ENCODE data around the gene SHLD1. TPM values are rescaled to one million over a fixed set of nuclear protein-coding genes. Genes with fewer than 3 reads are reported as not detected.

SHLD1 gene
- total RNA-seq, 2 donors from 2014 or later: 8.9 to 9.3 TPM

DNA sequence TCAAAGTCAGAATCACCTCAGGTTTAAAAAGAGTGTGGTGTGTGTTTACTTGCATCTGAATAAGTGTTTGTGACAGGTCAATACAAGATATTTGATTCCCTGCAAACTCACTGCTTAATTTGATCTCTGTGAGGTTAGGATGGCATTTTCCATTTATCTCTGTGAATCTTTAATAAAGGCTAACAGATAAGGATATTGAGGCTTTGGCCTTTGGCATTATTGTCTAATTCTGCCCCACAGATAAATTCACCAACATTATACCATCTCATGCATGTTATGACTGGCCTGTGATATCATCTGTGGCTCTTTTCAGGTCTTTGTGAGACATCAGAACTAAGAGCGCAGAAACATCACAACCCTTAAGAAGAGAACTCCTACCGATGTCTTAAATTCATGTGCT is 115.4 kb downstream of the SHLD1 start:
- ATAC-seq: no peak
- intact Hi-C loops (cut with DNase I): no loop called here
- DNase-seq: no peak

DNA sequence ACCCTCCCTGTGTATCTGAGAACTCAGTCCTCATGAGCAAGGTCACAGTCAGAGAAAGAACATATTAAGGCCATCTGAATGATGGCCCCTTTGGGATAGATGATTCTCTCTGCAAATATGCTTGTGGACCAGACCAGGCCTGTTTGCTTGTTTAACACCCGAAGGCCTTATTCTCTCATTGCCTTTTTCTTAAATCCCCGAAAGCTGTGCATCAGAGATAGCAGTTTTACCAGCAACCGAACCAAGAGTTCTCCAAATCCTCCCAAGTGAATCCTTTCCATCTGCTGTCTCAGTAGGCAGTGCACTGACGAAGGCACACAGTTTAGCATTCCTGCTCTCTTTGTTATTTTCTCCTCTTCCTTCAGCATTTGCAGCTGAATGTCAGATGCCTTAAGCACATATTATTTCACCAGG is 120.4 kb downstream of the SHLD1 start:
- intact Hi-C loops (cut with DNase I): no loop called here
- ATAC-seq: no peak
- DNase-seq: no peak

DNA sequence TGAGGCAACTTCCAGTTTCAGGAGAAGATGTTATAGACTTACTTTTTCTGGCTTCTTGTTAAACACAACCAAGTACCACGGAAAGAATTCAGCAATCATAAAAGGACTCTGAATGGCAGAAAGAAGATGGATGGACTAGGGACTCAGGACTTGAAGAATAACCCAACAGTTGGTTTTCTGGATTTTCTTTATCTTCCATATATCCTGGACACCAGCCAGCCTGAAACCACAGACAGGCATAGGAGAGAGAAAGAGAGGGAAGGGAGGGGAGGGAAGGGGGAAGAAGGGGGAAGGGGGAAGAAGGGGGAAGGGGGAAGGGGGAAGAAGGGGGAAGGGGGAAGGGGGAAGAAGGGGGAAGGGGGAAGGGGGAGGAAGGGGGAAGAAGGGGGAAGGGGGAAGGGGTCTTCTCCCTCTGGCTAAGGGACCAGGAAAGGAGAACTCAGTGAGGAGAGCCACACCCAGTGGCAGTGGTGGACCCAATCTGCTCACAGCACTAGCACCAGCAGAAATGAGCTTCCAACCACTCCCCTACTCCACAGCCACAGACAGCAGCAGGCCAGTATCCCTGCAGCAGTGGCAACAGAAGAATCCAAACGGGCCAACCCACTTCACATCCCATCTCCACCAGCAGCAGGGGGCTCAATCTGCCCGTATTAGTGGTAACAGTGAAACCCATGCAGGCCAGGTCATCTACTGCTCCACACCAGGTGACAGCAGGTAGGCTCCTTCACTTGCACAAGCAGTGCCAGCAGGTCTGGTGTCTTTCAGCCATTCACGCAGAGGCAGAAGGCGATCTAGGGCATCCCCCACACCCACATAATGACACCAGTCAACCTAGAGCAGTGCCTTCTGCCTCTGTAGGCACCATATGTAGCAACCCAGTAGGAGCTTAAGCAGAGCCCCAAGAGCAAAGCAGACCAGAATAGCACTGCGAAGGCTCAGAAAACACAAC is 121.5 kb downstream of the SHLD1 start:
- ATAC-seq (peak in 1 of 2 donors; percentile 56), DNase-seq (no peak)
- intact Hi-C loops (cut with DNase I): no loop called here

DNA sequence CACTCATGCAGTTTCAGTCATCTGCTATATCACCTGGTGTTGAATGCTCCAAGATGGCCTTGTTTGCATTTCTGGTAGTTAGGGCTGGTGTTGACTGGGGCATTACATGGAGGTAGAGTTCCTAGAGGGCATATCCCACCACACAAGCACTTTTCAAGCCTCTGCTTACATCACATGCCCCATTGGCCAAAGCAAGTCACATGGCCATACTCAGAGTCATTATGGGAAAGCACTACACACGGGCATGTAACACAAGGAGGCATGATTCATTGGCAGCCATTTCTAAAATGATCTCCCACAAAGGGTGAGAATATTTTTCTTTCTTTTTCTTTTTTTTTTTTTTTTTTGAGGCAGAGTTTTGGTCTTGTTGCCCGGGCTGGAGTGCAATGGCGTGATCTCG is 126.9 kb downstream of the SHLD1 start:
- intact Hi-C loops (cut with DNase I): no loop called here
- DNase-seq: no peak
- no peak for ATAC-seq

DNA sequence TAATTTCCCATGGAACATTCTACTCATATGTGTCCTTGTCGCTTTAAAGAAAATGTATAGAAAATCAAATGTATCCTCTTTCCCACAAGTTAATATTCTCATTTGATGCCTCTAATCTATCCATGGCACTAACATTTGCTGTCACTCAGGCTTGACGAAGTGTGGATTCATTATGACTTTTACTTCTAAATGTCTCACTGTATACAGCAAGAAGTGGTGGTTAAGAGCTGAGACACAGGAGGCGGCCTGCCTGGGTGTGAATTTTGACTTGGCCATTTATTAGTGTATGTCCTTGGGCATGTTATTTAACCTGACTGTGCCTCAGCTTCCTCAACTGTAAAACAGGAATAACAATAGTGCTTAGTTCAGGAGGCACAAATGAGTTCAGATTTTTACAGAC is 130.1 kb downstream of the SHLD1 start:
- ATAC-seq (no peak), DNase-seq (no peak)
- intact Hi-C loops (cut with DNase I): no loop called here

DNA sequence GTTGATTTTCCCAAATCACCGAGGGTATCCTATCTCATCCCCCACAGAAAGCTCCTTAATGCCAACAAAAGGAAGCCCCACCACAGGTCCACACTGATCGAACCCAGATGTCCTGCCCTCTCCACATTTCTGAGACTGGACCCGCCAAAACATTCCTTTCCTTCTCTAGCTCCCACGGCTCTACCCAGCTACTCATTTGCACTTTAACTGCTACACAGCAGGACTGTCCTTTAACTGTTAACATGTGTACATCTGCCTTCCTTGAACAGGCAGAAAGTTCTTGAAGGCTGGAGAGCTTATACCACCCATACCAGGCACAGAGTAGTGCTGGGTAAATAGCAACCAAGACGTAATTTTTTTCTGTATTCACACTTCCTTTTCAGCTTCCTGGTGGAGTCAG is 131.5 kb downstream of the SHLD1 start:
- intact Hi-C loops (cut with DNase I): no loop called here
- ATAC-seq: no peak
- no peak for DNase-seq

DNA sequence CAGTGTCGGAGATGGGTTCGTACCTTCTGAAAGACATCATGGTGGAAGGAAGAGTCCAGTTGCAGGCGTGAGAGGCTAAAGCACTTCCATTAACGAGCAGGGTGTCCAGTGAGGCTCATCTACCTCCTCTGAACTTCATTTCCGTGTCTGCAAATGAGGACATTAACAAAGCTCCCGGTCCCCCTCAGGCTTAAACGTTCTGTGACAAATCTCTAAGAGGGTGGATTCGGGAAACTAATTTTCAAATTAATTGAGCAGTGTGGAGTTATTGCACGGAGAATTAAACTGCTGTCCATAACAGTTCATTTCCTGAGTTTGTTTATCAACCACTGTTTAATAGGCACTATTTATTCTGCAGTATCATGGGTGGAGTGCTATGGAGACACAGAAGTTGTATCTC is 132.0 kb downstream of the SHLD1 start:
- DNase-seq: no peak
- intact Hi-C loops (cut with DNase I): no loop called here
- ATAC-seq: no peak

DNA sequence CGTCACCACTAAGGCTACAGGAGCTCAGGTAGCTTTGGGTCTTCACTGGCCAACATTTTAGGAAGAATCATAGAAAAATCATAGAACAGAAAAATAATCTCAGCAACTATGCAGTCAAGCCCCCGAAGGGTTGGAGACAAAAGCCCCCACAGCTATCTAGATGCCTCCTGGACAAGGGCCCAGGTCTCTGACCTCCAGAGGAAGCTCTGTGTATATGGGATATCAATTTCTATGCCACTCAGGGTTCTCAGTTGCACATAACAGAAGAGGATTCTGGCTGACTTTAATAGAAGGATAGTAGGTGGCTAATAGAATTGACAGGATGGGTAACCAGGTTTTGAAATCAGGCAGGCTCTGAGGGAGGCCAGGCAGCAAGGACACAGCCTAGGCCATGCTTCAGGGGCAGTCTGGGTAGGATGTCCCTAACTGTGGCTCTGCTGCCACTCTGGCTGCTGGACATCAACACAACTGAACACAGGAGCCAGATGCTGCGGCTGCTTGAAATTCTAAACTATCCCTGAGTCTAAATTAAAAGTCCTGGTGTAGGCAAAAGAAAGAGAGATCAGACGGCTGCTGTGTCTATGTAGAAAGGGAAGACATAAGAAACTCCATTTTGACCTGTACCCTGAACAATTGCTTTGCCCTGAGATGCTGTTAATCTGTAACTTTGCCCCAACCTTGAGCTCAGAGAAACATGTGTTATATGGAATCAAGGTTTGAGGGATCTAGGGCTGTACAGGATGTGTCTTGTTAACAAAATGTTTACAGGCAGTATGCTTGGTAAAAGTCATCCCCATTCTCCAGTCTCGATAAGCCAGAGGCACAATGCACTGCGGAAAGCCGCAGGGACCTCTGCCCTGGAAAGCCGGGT is 134.5 kb downstream of the SHLD1 start:
- intact Hi-C loops (cut with DNase I): loop anchor here in 1 of 2 donors (5.0 kb wide), 2 partner anchors 52 to 112 kb away; no protein-coding TSS in a partner anchor
- DNase-seq (no peak), ATAC-seq (no peak)

DNA sequence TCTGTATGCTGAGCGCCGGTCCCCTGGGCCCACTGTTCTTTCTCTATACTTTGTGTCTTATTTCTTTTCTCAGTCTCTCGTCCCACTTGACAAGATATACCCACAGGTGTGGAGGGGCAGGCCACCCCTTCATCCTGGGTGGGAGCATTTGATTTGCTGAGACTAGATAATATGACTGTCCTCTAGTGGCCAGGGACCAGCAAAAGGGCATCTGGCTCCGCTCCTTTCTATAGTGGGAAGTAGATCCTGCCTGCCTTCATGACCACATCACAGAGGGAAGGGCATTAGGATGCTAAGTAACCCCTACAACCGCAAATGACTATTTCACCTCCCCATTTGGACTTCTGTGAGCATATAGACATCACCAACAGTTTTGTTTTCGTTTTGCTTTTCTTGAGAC is 135.7 kb downstream of the SHLD1 start:
- intact Hi-C loops (cut with DNase I): loop anchor here in 1 of 2 donors (5.0 kb wide), 2 partner anchors 54 to 114 kb away; no protein-coding TSS in a partner anchor
- no peak for DNase-seq
- no peak for ATAC-seq

DNA sequence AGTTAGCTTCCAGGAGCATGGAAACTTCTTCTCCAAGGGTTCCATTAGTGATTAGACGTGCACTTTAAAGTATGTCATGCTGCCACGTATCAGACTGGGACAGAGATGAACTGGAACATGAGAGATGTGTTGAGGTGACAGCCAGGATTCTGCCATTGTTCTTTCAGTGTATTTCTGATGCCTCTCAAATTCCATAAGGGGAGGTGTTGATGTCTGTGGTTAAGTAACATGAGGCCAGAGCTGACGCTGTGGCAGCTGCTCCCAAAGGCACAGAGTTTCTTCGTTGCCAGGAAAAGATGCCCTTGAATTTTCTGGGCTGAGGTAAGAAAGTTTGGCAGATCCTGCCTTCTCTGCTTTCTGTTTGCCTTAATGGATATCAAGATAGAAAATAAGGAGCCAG is 136.6 kb downstream of the SHLD1 start:
- intact Hi-C loops (cut with DNase I): loop anchor here in 1 of 2 donors (5.0 kb wide), 2 partner anchors 54 to 114 kb away; no protein-coding TSS in a partner anchor
- DNase-seq (peak; percentile 26), ATAC-seq (peak; percentile 88 to 91)

DNA sequence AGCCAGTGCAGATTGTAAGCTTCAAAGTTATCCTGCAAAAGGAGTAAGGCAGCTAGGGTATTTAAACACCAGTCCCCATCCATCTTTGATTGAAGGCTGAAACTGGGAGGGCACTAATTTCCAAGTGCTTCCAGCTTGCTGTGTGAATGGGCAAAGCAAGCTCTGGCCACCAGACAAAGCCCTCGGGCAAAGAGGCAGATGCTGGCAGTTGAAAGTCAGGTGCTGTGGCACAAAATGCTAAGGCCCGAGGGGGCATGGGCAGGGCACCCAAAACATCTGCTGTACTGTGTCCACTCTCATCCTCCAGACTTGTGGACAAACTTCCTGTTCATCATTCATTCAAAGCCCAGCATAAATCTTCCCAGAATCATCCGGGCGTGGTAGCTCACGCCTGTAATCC is 137.2 kb downstream of the SHLD1 start:
- intact Hi-C loops (cut with DNase I): loop anchor here in 1 of 2 donors (5.0 kb wide), 2 partner anchors 55 to 115 kb away; no protein-coding TSS in a partner anchor
- DNase-seq (no peak), ATAC-seq (peak in 1 of 2 donors; percentile 12)

DNA sequence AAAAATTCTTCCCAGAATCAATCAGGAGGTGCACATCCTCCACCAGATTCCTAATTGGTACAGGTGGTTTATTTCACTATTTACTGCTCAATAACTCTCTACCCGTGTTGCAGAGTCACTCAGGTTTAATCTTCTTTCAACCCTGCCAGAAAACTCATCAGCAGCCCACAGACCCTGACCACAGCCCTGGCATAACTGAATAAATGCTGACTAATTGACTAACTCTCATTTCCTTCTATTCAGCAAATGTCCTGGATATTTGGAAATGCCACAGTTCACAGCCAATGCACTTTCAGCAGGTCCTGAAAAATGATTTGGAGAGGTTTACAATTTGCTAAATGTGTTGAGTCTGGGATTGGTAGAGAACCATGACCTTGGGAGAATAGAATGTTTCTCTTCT is 137.8 kb downstream of the SHLD1 start:
- DNase-seq: no peak
- ATAC-seq: no peak
- intact Hi-C loops (cut with DNase I): loop anchor here in 1 of 2 donors (5.0 kb wide), 2 partner anchors 56 to 116 kb away; no protein-coding TSS in a partner anchor

DNA sequence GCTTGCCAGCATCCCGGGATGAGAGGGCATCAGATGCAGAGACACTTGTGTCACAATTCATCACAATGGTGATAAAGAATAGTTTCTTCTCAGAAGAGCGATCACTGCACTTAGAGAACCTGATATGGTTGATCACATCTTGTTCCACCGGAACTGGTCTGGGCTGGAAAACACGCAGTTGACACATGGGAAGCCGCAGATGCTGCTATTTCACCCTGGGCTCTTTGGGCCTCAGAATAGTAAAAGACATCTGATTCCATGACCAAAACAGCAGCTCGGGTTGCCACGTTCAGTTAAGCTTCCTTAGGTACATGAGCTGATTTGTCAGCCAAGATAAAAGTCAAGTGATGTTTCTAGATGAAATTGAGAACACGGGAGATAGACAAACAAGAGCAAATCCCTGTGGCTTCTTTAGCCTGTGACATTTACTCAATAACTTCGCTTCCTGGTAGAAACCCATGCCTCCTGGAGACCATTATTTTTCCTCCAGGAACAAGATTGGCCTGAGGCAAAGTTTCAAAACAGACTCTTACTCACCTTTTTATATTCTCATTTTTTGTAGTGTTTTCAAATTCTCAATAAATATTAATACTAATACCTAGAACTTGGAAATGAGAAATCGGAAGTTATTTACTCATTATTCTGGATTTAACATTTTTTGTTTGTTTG is 140.7 kb downstream of the SHLD1 start:
- DNase-seq: peak; percentile 45
- intact Hi-C loops (cut with DNase I): loop anchor here in 1 of 2 donors (10.0 kb wide), 1 partner anchor 86 kb away; no protein-coding TSS in a partner anchor
- peak; percentile 18 to 47 for ATAC-seq

DNA sequence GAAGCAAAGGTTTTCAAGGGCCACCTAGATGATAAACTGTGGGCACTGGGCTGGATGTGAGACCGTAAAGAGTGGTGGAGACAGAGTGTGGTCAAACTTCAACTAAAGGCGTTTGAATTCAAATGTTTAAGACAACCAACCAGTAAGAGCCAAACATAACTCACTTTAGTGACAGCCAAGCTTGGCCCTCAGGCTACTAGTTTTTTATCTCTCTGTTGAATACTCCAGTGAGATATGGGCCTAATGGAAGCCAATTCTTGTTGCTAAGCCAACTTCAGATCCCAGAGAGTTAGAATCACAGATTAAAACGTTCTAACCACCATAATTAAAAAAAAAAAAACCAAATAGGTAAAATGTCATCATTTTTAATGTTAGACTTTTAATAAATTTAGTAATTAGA is 142.9 kb downstream of the SHLD1 start:
- intact Hi-C loops (cut with DNase I): loop anchor here in 1 of 2 donors (10.0 kb wide), 1 partner anchor 88 kb away; no protein-coding TSS in a partner anchor
- ATAC-seq (no peak), DNase-seq (no peak)

DNA sequence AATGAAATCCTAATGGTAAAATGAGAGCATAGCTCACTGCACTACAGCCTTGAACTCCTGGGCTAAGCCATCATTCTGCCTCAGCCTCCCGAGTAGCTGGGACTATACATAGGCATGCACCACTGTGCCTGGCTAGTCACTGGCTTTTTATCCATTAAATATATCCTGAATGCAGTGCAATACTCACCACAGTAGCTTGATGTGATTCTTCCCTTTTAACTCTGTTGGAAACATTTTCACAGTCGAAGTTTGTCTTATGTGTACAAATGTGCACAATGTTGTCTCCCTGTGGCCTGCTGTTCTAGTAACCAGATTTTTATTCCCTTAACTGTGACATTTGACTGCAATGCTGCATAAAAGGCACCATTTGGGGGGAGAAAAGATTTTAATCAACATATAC is 143.4 kb downstream of the SHLD1 start:
- intact Hi-C loops (cut with DNase I): loop anchor here in 1 of 2 donors (10.0 kb wide), 1 partner anchor 89 kb away; no protein-coding TSS in a partner anchor

DNA sequence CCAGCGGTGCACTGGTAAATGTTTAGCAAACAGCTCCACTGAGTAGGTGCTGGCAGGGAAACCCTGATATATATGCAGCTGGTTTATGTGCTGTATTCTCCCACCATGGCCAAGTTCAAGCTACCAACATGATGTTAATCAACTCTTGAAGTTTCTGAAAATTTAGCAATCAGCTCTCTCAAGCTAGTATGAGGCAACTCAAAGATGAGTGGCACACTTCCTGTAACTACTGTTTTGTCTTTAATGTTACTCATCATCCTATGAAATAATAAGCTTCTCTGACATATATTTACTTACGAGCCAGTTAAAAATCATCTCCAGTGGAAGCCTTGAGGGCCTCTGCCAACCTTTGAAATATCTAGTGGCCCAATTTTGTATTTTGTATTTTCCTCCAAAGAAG is 145.4 kb downstream of the SHLD1 start:
- ATAC-seq: no peak
- intact Hi-C loops (cut with DNase I): loop anchor here in 1 of 2 donors (10.0 kb wide), 1 partner anchor 91 kb away; no protein-coding TSS in a partner anchor
- no peak for DNase-seq

More for the DNA sequence above, 143.4 kb downstream of the SHLD1 start:
- ATAC-seq: no peak
- no peak for DNase-seq

DNA sequence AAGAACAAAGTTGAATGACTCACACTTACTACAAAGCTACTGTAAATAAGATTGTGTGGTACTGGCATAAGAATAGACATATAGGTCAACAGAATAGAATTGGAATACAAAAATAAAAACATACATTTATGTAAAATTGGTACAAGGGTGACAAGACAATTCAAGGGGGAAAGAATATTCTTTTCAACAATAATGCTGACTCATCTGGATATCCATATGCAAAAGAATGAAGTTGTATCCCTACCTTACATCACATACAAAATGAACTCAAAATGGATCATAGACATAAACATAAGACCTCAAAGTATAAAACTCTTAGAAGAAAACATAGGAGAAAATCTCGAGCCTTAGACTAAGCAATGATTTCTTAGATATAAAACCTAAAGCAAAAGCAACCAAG is 149.2 kb downstream of the SHLD1 start:
- ATAC-seq (no peak), DNase-seq (no peak)
- intact Hi-C loops (cut with DNase I): loop anchor here in 1 of 2 donors (10.0 kb wide), 1 partner anchor 95 kb away; no protein-coding TSS in a partner anchor

DNA sequence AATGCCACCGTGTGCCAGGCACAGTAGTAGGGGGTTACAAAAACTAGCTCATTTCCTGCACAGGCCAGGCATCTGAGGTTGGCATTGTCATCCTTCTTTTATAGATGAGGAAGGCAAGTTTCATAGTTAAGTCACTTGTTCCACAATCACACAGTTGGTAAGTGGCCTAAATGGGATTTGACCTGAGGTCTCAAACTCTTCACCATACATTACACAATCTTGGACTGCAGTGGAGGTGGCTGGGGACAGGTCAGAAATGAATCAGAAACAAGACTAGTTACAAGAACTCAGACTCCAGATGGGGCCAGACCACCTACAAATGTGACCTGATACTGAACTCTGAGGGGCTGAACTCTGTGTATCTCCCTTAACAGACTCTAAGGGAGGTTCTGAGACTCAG is 150.7 kb downstream of the SHLD1 start:
- no peak for DNase-seq

DNA sequence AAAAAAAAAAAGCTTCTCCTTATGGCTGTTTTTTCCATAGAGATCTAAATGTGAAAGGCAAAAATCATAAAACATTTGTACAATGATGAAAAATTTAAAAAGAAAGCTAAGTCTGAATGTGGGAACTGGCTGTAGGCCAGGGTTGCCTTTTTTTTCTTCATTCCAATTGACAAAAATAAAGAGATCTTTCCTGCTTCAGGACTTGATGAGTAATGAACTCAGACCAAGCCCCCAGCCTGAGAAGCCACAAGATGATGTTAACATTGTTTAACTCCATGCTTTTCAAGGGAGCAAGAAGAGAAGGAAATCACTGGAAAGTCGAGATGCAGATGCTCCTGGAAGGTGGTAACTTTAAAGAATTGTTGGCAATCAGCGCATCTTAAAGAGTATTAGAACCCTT is 158.8 kb downstream of the SHLD1 start:
- ATAC-seq (no peak), DNase-seq (no peak)
- intact Hi-C loops (cut with DNase I): no loop called here

More for the DNA sequence above, 150.7 kb downstream of the SHLD1 start:
- intact Hi-C loops (cut with DNase I): no loop called here
- ATAC-seq: no peak
